K562 (cell line): ENCODE measurements around the gene TMEM139. TPM values are rescaled to one million over a fixed set of nuclear protein-coding genes. Genes with fewer than 3 reads are reported as not detected.

Experiments used
- ATAC-seq: fragments of 200-7000 bp; cut with Tn5 transposase; 3 replicates; pipeline ENCODE4 v1.9.1; 2020; ENCODE audit warnings: moderate library complexity
- BruUV-seq: library from RNA; stranded (reverse); fragments of 400-500 nt; replicated peaks from 2 replicates; lab custom pipeline; 2021; lab: Mats Ljungman, UMichigan
- CTCF ChIA-PET: fragments of 300-600 bp; formaldehyde crosslinking; extraction: SDS; loops from one replicate; lab custom pipeline; 2021; ENCODE audit warnings: low intra/inter-chr PET ratio; lab: Yijun Ruan, JAX
- POLR2A ChIA-PET: fragments of 300-600, 350-650 bp; sonication (Branson Sonifier 250); formaldehyde crosslinking; extraction: SDS; loops from one replicate; lab custom pipeline; 2021; ENCODE audit warnings: antibody characterized with exemption, inconsistent platforms; lab: Yijun Ruan, JAX
- DNase-seq, 4 experiments: peaks; one replicate each; pipeline versions ENCODE4 v3.0.0 to v3.0.0-alpha.2; 2011 to 2018; ENCODE audit warnings: low spot score in 3 of 4, mixed read lengths in 3 of 4; ENCODE audit errors: extremely low read depth in 1 of 4
- FAIRE-seq: peaks from 2 replicates; lab custom pipeline; 2011; peaks lifted over from hg19 to GRCh38; lab: Jason Lieb, UNC
- H2AFZ ChIP-seq: 2 replicates; pipeline ENCODE4 v1.6.0; 2011; ENCODE audit warnings: low read depth, low read length, control low read depth, inconsistent platforms
- H3K27ac ChIP-seq: fragments of 200-600 bp; 3 replicates; pipeline ENCODE4 v1.8.0; 2011; ENCODE audit warnings: low read depth, mild to moderate bottlenecking, control low read depth, inconsistent platforms, low read length, moderate library complexity, mixed read lengths; ENCODE audit errors: extremely low read depth
- H3K27me3 ChIP-seq, 2 experiments: fragments of 300-600 bp in 1 of 2; 2 replicates in 1 of 2; 3 replicates in 1 of 2; pipeline versions ENCODE4 v1.6.0 to v1.8.0; 2011; ENCODE audit warnings: inconsistent platforms in 2 of 2, low read length in 2 of 2, mild to moderate bottlenecking in 1 of 2, mixed read lengths in 1 of 2, moderate library complexity in 1 of 2; ENCODE audit not compliant: control insufficient read depth in 2 of 2, insufficient read depth in 2 of 2
- H3K36me3 ChIP-seq: fragments of 300-600 bp; 3 replicates; pipeline ENCODE4 v1.8.0; 2011; ENCODE audit warnings: mild to moderate bottlenecking, low read length, inconsistent platforms; ENCODE audit not compliant: control insufficient read depth, insufficient read depth
- H3K4me1 ChIP-seq, 2 experiments: fragments of 200-600 bp in 1 of 2; replicated peaks in 1 of 2; 2 replicates in 1 of 2; 3 replicates in 1 of 2; pipeline versions ENCODE4 v1.5.1 to v1.8.0; 2011; ENCODE audit warnings: inconsistent platforms in 2 of 2, low read length in 2 of 2, mild to moderate bottlenecking in 1 of 2, mixed read lengths in 1 of 2, moderate library complexity in 1 of 2; ENCODE audit not compliant: control insufficient read depth in 2 of 2, insufficient read depth in 2 of 2
- H3K4me2 ChIP-seq: 2 replicates; pipeline ENCODE4 v1.6.1; 2011; ENCODE audit warnings: low read length, control low read depth, inconsistent platforms, mixed read lengths; ENCODE audit not compliant: insufficient read depth
- H3K4me3 ChIP-seq: fragments of 200-600 bp; sonication (generic), shearing (Covaris generic); 2 replicates; pipeline ENCODE4 v1.5.1; 2016; ENCODE audit warnings: control low read depth, inconsistent platforms
- H3K79me2 ChIP-seq: fragments of 200-600 bp; 3 replicates; pipeline ENCODE4 v1.8.0; 2011; ENCODE audit warnings: low read length, inconsistent platforms; ENCODE audit not compliant: control insufficient read depth, insufficient read depth
- H3K9ac ChIP-seq, 2 experiments: 2 replicates each; pipeline versions ENCODE4 v1.6.0 to v1.6.1; 2011; ENCODE audit warnings: low read depth in 2 of 2, low read length in 2 of 2, control low read depth in 1 of 2, inconsistent platforms in 1 of 2, mild to moderate bottlenecking in 1 of 2, mixed read lengths in 1 of 2; ENCODE audit not compliant: insufficient read depth in 1 of 2
- H3K9me1 ChIP-seq: one replicate; pipeline ENCODE4 v1.6.0; 2011; ENCODE audit warnings: inconsistent platforms, mild to moderate bottlenecking, low read length, moderate library complexity; ENCODE audit not compliant: control insufficient read depth, insufficient read depth
- H3K9me3 ChIP-seq: replicated peaks from 2 replicates; pipeline ENCODE4 v1.5.1; 2011; ENCODE audit warnings: low read depth, low read length, inconsistent platforms; ENCODE audit not compliant: control insufficient read depth, insufficient read depth
- H4K20me1 ChIP-seq: replicated peaks from 2 replicates; pipeline ENCODE4 v1.6.1; 2011; ENCODE audit warnings: low read length, inconsistent platforms, mixed read lengths; ENCODE audit not compliant: control insufficient read depth, insufficient read depth
- FOXJ2 ChIP-seq: fragments of 200-800 bp; sonication (Bioruptor generic); IDR thresholded peaks from 2 replicates; pipeline ENCODE4 v1.6.1; 2016; ENCODE audit warnings: missing genetic modification characterization, missing compliant biosample characterization
- FOXK1 ChIP-seq: sonication (generic); formaldehyde crosslinking; IDR thresholded peaks from 2 replicates; pipeline ENCODE4 v1.8.0; 2022; ENCODE audit warnings: missing genetic modification reagents, mild to moderate bottlenecking, borderline replicate concordance
- FUS ChIP-seq: fragments of 200-400 bp; formaldehyde crosslinking; optimal IDR thresholded peaks from 2 replicates; pipeline ENCODE3; 2017; ENCODE audit warnings: low read depth, low read length
- HNRNPK ChIP-seq: fragments of 200-400 bp; formaldehyde crosslinking; IDR thresholded peaks from one replicate; pipeline ENCODE4 v1.6.1; 2018; ENCODE audit warnings: mild to moderate bottlenecking, low read depth, low read length; ENCODE audit not compliant: poor library complexity, severe bottlenecking
- RNF2 ChIP-seq: sonication (generic); IDR thresholded peaks from 2 replicates; pipeline ENCODE4 v1.6.1; 2016
- WGBS: fragments of 100-300 bp; shearing (Covaris generic); methylation state at CpG from one replicate; pipeline ENCODE4 v1.1.6; 2016; ENCODE audit warnings: low coverage, mixed read lengths; ENCODE audit not compliant: insufficient coverage; ENCODE audit errors: missing lambda C conversion rate; 5-methylcytosine and 5-hydroxymethylcytosine counted together
- in situ Hi-C: fragments of 300-500 bp; cut with MboI; formaldehyde crosslinking; loops from 4 replicates; pipeline ENCODE4 v1.15.0; 2018; ENCODE audit warnings: inconsistent platforms, mixed read lengths
- intact Hi-C: fragments of 100-400 bp; cut with micrococcal nuclease; formaldehyde crosslinking; loops from 2 replicates; pipeline ENCODE4 v1.14.2; 2022
- polyA plus RNA-seq, 8 experiments: library from polyadenylated mRNA; depleted of rRNA in 4 of 8; stranded (reverse) in 5 of 8; unstranded in 3 of 8; fragments of >200 nt; fragmentation: Nextera tagmentation in 2 of 8; fragmentation: Illumina TruSeq in 1 of 8; extraction: Ambion mirVana in 2 of 8; extraction: Trizol in 1 of 8; gene quantifications; 2 replicates each; pipeline versions ENCODE4 v1.2.1 to v1.2.3, GENCODE V29; 2011 to 2014; ENCODE audit warnings: inconsistent platforms in 1 of 8, missing spikeins in 1 of 8
- total RNA-seq, 7 experiments: library from RNA; depleted of rRNA in 6 of 7; stranded (reverse); fragments of >200 nt in 6 of 7; fragmentation: Illumina TruSeq in 2 of 7; extraction: Trizol in 2 of 7; gene quantifications; 2 replicates each; pipeline versions ENCODE4 v1.2.1 to v1.2.3, GENCODE V29; 2011 to 2021; ENCODE audit warnings: low replicate concordance in 1 of 7
- TF ChIP-seq, protein P1 (sequence below): sonication (generic); formaldehyde crosslinking; IDR thresholded peaks from 2 replicates; pipeline ENCODE4 v1.8.0; 2022; ENCODE audit warnings: mild to moderate bottlenecking, missing genetic modification reagents, borderline replicate concordance
- TF ChIP-seq, protein P2 (sequence below): sonication (generic); formaldehyde crosslinking; IDR thresholded peaks from 2 replicates; pipeline ENCODE4 v1.8.1; 2023; ENCODE audit warnings: mild to moderate bottlenecking, missing genetic modification reagents
- TF ChIP-seq, protein P3 (sequence below): fragments of 250-450 bp; sonication (Bioruptor Pico); IDR thresholded peaks from 2 replicates; pipeline ENCODE4 v1.6.1; 2021; ENCODE audit warnings: mild to moderate bottlenecking
- TF ChIP-seq, protein P4 (sequence below): fragments of 250-450 bp; sonication (Bioruptor Pico); IDR thresholded peaks from 2 replicates; pipeline ENCODE4 v1.4.0; 2020
- TF ChIP-seq, protein P5 (sequence below): fragments of 250-450 bp; sonication (Bioruptor Pico); IDR thresholded peaks from 2 replicates; pipeline ENCODE4 v1.5.0; 2020; ENCODE audit warnings: mild to moderate bottlenecking
- TF ChIP-seq, protein P6 (sequence below): fragments of 450-650 bp; formaldehyde crosslinking; IDR thresholded peaks from 2 replicates; pipeline ENCODE4 v1.4.0; 2020; ENCODE audit warnings: mild to moderate bottlenecking, moderate library complexity

The TMEM139 gene
- total and polyA plus RNA-seq, 9 of the 15 experiments (the other 6 are each of a cell fraction or from before 2014, with no cell fraction given), result 0.27 to 1.8 (median 0.79) TPM

DNA sequence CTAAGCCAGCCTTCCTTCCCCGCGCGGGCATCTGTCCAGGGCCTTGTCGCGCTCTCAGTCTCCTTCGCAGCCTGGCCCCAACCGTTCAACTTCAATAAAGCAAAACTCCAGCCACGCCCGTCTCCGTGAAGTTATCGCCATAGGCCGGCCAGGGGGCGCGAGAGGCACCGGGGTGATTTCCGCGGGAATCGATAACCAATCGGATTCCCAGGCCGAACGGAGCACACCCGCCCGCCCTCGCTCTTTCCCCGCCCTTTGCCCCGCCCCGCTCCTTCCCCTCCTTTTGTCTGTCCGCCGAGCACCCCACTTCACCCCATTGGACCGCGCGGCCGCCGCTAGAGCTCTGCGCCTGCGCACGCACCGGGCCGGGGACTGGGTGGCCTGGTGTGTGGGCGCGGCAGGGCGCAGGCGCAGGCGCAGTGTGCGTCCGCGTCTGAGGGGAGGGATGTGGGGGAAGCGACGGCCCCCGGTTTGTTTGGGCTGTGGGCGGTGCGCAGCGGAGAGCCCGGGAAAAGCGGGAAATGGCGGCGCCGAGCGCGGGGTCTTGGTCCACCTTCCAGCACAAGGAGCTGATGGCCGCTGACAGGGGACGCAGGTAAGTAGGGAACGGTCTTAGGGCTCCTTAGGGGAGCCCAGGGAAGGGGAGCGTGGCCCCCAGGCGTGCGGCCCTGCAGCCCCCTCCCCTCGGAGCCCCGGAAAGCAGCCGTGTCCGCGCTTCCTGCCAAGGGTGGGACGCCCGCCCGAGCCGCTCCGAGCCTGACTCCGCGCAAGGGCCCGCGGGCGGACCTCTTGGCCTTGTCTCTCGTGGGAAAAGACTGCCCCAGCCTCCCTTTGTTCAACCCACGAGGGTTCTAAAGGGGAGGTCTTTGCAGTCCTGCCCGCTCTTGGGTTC lies 3.4 kb downstream of the TMEM139 start, which contains the start of gene CASP2:
Gene CASP2, plus strand, starts transcription at position 417 of the 892 bp plus-strand sequence. Its CDS starts 105 bp downstream, at position 522.
- Histone ChIP-seq H3K4me3 (peak within 1 kb of the TSS; percentile 87), H3K27me3 (no peaks in the 10 kb centered on the region), H3K4me1 (peaks cover 24 to 28% of the 10 kb centered on the region in 2 experiments; a peak in 4 of 5 replicates), H3K4me2 (peak within 1 kb of the TSS; percentile 85), H3K79me2 (peaks cover 39% of the 10 kb centered on the region), H3K9me1 (peaks cover 4% of the 10 kb centered on the region), H3K36me3 (peaks cover 37% of the 10 kb centered on the region), H3K27ac (peak within 1 kb of the TSS; percentile 96), H3K9me3 (peaks cover 7% of the 10 kb centered on the region), H2AFZ (peak within 1 kb of the TSS; percentile 98), H4K20me1 (no peaks in the 10 kb centered on the region; the same call in 1 of the 2 replicates), H3K9ac (peak within 1 kb of the TSS; percentile 91 to 96)
- 3% methylated on average over 75 of the region's 84 CpGs for WGBS
- POLR2A ChIA-PET, result interaction anchor here (0.6 to 1.7 kb wide), 9 partner anchors 8 to 68 kb away, joined by 3 to 8 read pairs (median 4); partner anchors contain the start of gene GSTK1
- in situ Hi-C loops (no loop called here), intact Hi-C loops (no loop called here)
- peak; percentile 94 for ATAC-seq
- FAIRE-seq, result peak; percentile 88
- no TSS peak for BruUV-seq
- CTCF ChIA-PET, result no interaction called here
- DNase-seq, result peak; percentile 100
- TF ChIP-seq FUS (peak; percentile 96), RNF2 (peak; percentile 96), FOXK1 (peak; percentile 66; the same call in 1 of the 2 replicates), HNRNPK (peak; percentile 89), FOXJ2 (no peak)
- TF ChIP-seq, protein P1, sequence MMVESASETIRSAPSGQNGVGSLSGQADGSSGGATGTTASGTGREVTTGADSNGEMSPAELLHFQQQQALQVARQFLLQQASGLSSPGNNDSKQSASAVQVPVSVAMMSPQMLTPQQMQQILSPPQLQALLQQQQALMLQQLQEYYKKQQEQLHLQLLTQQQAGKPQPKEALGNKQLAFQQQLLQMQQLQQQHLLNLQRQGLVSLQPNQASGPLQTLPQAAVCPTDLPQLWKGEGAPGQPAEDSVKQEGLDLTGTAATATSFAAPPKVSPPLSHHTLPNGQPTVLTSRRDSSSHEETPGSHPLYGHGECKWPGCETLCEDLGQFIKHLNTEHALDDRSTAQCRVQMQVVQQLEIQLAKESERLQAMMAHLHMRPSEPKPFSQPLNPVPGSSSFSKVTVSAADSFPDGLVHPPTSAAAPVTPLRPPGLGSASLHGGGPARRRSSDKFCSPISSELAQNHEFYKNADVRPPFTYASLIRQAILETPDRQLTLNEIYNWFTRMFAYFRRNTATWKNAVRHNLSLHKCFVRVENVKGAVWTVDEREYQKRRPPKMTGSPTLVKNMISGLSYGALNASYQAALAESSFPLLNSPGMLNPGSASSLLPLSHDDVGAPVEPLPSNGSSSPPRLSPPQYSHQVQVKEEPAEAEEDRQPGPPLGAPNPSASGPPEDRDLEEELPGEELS (CRISPR knock-in tag), result peak; percentile 95; the same call in 1 of the 2 replicates
- TF ChIP-seq, protein P2, sequence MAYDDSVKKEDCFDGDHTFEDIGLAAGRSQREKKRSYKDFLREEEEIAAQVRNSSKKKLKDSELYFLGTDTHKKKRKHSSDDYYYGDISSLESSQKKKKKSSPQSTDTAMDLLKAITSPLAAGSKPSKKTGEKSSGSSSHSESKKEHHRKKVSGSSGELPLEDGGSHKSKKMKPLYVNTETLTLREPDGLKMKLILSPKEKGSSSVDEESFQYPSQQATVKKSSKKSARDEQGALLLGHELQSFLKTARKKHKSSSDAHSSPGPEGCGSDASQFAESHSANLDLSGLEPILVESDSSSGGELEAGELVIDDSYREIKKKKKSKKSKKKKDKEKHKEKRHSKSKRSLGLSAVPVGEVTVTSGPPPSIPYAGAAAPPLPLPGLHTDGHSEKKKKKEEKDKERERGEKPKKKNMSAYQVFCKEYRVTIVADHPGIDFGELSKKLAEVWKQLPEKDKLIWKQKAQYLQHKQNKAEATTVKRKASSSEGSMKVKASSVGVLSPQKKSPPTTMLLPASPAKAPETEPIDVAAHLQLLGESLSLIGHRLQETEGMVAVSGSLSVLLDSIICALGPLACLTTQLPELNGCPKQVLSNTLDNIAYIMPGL, result peak; percentile 68
- TF ChIP-seq, protein P3, sequence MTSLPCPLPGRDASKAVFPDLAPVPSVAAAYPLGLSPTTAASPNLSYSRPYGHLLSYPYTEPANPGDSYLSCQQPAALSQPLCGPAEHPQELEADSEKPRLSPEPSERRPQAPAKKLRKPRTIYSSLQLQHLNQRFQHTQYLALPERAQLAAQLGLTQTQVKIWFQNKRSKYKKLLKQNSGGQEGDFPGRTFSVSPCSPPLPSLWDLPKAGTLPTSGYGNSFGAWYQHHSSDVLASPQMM (CRISPR knock-in tag), result no peak
- TF ChIP-seq, protein P4, sequence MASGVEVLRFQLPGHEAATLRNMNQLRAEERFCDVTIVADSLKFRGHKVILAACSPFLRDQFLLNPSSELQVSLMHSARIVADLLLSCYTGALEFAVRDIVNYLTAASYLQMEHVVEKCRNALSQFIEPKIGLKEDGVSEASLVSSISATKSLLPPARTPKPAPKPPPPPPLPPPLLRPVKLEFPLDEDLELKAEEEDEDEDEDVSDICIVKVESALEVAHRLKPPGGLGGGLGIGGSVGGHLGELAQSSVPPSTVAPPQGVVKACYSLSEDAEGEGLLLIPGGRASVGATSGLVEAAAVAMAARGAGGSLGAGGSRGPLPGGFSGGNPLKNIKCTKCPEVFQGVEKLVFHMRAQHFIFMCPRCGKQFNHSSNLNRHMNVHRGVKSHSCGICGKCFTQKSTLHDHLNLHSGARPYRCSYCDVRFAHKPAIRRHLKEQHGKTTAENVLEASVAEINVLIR, result 0 out of 2 replicates have a peak, but pooled peaks have one; percentile 17
- TF ChIP-seq, protein P5, sequence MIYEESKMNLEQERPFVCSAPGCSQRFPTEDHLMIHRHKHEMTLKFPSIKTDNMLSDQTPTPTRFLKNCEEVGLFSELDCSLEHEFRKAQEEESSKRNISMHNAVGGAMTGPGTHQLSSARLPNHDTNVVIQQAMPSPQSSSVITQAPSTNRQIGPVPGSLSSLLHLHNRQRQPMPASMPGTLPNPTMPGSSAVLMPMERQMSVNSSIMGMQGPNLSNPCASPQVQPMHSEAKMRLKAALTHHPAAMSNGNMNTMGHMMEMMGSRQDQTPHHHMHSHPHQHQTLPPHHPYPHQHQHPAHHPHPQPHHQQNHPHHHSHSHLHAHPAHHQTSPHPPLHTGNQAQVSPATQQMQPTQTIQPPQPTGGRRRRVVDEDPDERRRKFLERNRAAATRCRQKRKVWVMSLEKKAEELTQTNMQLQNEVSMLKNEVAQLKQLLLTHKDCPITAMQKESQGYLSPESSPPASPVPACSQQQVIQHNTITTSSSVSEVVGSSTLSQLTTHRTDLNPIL (CRISPR knock-in tag), result no peak
- TF ChIP-seq, protein P6, sequence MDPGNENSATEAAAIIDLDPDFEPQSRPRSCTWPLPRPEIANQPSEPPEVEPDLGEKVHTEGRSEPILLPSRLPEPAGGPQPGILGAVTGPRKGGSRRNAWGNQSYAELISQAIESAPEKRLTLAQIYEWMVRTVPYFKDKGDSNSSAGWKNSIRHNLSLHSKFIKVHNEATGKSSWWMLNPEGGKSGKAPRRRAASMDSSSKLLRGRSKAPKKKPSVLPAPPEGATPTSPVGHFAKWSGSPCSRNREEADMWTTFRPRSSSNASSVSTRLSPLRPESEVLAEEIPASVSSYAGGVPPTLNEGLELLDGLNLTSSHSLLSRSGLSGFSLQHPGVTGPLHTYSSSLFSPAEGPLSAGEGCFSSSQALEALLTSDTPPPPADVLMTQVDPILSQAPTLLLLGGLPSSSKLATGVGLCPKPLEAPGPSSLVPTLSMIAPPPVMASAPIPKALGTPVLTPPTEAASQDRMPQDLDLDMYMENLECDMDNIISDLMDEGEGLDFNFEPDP (CRISPR knock-in tag), result peak; percentile 45; the same call in 1 of the 2 replicates
